ENCODE measurements around the gene DBX1. TPM values are rescaled to one million over a fixed set of nuclear protein-coding genes. Genes with fewer than 3 reads are reported as not detected.

DBX1 gene
- total and polyA plus RNA-seq, 2 of the 13 experiments (the other 11 are each of a cell fraction or from before 2014, with no cell fraction given), result not detected

DNA sequence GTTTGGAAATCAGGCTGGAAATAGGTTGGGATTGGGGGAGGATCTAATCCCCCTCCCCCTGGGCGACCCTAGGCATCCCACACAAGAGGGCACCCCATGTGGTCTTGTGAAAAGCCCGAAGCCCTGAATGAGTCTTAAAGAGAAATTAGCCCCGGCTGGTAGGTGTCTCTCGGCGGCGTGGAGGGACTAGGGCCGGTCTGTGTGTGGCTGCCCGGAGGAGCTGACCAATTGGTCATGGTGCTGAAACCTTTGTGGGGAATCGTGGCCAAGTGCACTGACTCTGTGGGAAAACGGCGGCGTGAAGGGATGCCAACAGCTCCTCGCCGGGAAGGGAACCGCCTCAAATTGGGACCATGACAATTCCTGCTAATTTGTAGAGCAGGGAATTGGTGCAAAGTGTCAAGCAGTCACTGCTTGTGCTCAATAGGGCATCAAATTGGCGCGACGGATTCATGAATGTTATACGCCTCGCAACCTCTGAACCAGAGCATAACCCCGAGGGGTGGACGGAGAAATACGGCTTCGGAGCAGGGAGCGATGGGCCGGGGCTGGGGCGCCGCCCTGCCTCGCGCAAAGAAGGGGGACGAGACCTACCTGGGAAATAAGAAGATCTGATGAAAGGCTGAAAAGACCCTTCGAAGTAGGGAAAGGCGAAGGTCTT is 1.5 kb downstream of the DBX1 start (continued):
- TF ChIP-seq, protein P1, sequence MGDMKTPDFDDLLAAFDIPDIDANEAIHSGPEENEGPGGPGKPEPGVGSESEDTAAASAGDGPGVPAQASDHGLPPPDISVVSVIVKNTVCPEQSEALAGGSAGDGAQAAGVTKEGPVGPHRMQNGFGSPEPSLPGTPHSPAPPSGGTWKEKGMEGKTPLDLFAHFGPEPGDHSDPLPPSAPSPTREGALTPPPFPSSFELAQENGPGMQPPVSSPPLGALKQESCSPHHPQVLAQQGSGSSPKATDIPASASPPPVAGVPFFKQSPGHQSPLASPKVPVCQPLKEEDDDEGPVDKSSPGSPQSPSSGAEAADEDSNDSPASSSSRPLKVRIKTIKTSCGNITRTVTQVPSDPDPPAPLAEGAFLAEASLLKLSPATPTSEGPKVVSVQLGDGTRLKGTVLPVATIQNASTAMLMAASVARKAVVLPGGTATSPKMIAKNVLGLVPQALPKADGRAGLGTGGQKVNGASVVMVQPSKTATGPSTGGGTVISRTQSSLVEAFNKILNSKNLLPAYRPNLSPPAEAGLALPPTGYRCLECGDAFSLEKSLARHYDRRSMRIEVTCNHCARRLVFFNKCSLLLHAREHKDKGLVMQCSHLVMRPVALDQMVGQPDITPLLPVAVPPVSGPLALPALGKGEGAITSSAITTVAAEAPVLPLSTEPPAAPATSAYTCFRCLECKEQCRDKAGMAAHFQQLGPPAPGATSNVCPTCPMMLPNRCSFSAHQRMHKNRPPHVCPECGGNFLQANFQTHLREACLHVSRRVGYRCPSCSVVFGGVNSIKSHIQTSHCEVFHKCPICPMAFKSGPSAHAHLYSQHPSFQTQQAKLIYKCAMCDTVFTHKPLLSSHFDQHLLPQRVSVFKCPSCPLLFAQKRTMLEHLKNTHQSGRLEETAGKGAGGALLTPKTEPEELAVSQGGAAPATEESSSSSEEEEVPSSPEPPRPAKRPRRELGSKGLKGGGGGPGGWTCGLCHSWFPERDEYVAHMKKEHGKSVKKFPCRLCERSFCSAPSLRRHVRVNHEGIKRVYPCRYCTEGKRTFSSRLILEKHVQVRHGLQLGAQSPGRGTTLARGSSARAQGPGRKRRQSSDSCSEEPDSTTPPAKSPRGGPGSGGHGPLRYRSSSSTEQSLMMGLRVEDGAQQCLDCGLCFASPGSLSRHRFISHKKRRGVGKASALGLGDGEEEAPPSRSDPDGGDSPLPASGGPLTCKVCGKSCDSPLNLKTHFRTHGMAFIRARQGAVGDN (CRISPR knock-in tag; IDR thresholded peaks at IDR 0.05), result 0 out of 2 replicates have a peak, but pooled peaks have one; percentile 21

DNA sequence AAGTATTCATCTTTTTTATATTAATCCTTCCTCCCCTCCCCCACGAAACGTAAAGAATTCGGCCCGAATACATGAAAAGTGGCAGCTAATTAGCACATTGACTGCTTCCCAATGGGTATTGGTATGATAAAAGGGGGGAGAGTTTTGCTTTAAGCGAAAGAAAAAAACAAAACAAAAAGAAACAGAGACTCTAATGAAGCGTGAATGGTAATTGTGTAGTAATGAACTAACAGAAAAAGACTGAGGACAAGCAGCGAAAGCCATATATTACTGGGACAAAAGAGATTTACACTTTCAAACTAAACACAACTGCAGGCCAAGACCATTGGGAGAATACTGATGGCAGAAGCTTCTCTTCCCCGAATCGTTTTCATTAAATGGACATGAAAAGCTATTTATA is 2.5 kb downstream of the DBX1 start:
- Histone ChIP-seq H2AFZ (ENCODE audit: low read length) (no peak overlapping the region), H3K4me1 (ENCODE audit: insufficient read depth, low read length) (no peaks in the 10 kb centered on the region), H3K27ac (ENCODE audit: extremely low read length, insufficient read depth, low read length) (no peak overlapping the region), H3K9ac (ENCODE audit: insufficient read depth, low read depth, low read length) (no peak overlapping the region), H3K4me3 (replicated peaks in 1 of 3; ENCODE audit: insufficient read depth in 1 of 3, low read depth in 2 of 3, low read length in 3 of 3) (no peak overlapping the region), H3K36me3 (replicated peaks in 1 of 2; ENCODE audit: control insufficient read depth in 1 of 2, insufficient read depth in 2 of 2, low read length in 2 of 2) (no peaks in the 10 kb centered on the region), H3K27me3 (ENCODE audit: control insufficient read depth in 1 of 2, insufficient read depth in 2 of 2, low read length in 2 of 2) (peaks cover 10 to 81% of the 10 kb centered on the region in 2 experiments), H4K20me1 (ENCODE audit: insufficient read depth, low read length) (no peaks in the 10 kb centered on the region), H3K4me2 (ENCODE audit: low read depth, low read length) (no peak overlapping the region), H3K79me2 (ENCODE audit: insufficient read depth, low read length) (no peaks in the 10 kb centered on the region), H3K9me3 (ENCODE audit: low read length) (no peaks in the 10 kb centered on the region)
- WGBS (ENCODE audit: low lambda C conversion rate), result 20% methylated on average over 9 of the region's 9 CpGs
- in situ Hi-C loops (cut with HindIII; ENCODE audit: extremely low pct_ligation_motif_present, low pct_unique_long_range_greater_than_20kb), result no loop called here
- intact Hi-C loops (cut with micrococcal nuclease; ENCODE audit: unreplicated experiment), result no loop called here
- DNase-seq (ENCODE audit: low spot score) (no peak), FAIRE-seq (no peak), ATAC-seq (no peak)
- BruUV-seq (replicated peaks), result no TSS peak
- POLR2A ChIA-PET, result no interaction called here
- CTCF ChIA-PET (ENCODE audit: low intra/inter-chr PET ratio, low total read pairs), result no interaction called here
- TF ChIP-seq ZNF772 (CRISPR knock-in tag; IDR thresholded peaks at IDR 0.05), result no peak
- TF ChIP-seq RAD51 (IDR thresholded peaks at IDR 0.05; ENCODE audit: borderline replicate concordance), result no peak
- TF ChIP-seq, protein P2, sequence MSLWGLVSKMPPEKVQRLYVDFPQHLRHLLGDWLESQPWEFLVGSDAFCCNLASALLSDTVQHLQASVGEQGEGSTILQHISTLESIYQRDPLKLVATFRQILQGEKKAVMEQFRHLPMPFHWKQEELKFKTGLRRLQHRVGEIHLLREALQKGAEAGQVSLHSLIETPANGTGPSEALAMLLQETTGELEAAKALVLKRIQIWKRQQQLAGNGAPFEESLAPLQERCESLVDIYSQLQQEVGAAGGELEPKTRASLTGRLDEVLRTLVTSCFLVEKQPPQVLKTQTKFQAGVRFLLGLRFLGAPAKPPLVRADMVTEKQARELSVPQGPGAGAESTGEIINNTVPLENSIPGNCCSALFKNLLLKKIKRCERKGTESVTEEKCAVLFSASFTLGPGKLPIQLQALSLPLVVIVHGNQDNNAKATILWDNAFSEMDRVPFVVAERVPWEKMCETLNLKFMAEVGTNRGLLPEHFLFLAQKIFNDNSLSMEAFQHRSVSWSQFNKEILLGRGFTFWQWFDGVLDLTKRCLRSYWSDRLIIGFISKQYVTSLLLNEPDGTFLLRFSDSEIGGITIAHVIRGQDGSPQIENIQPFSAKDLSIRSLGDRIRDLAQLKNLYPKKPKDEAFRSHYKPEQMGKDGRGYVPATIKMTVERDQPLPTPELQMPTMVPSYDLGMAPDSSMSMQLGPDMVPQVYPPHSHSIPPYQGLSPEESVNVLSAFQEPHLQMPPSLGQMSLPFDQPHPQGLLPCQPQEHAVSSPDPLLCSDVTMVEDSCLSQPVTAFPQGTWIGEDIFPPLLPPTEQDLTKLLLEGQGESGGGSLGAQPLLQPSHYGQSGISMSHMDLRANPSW (CRISPR knock-in tag; IDR thresholded peaks at IDR 0.05; ENCODE audit: borderline replicate concordance), result no peak
- TF ChIP-seq, protein P3, sequence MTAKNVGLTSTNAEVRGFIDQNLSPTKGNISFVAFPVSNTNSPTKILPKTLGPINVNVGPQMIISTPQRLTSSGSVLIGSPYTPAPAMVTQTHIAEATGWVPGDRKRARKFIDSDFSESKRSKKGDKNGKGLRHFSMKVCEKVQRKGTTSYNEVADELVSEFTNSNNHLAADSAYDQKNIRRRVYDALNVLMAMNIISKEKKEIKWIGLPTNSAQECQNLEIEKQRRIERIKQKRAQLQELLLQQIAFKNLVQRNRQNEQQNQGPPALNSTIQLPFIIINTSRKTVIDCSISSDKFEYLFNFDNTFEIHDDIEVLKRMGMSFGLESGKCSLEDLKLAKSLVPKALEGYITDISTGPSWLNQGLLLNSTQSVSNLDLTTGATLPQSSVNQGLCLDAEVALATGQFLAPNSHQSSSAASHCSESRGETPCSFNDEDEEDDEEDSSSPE (CRISPR knock-in tag; IDR thresholded peaks at IDR 0.05), result no peak
- TF ChIP-seq ZNF572 (CRISPR knock-in tag; IDR thresholded peaks at IDR 0.05), result no peak
- TF ChIP-seq, protein P4, sequence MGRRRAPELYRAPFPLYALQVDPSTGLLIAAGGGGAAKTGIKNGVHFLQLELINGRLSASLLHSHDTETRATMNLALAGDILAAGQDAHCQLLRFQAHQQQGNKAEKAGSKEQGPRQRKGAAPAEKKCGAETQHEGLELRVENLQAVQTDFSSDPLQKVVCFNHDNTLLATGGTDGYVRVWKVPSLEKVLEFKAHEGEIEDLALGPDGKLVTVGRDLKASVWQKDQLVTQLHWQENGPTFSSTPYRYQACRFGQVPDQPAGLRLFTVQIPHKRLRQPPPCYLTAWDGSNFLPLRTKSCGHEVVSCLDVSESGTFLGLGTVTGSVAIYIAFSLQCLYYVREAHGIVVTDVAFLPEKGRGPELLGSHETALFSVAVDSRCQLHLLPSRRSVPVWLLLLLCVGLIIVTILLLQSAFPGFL (CRISPR knock-in tag; IDR thresholded peaks at IDR 0.05), result no peak
- TF ChIP-seq NFRKB (IDR thresholded peaks at IDR 0.05), result no peak
- no peak for TF ChIP-seq JUND (CRISPR knock-in tag; IDR thresholded peaks at IDR 0.05)
- TF ChIP-seq ZSCAN29 (CRISPR knock-in tag; conservative IDR thresholded peaks at IDR 0.05), result no peak
- TF ChIP-seq, protein P5, sequence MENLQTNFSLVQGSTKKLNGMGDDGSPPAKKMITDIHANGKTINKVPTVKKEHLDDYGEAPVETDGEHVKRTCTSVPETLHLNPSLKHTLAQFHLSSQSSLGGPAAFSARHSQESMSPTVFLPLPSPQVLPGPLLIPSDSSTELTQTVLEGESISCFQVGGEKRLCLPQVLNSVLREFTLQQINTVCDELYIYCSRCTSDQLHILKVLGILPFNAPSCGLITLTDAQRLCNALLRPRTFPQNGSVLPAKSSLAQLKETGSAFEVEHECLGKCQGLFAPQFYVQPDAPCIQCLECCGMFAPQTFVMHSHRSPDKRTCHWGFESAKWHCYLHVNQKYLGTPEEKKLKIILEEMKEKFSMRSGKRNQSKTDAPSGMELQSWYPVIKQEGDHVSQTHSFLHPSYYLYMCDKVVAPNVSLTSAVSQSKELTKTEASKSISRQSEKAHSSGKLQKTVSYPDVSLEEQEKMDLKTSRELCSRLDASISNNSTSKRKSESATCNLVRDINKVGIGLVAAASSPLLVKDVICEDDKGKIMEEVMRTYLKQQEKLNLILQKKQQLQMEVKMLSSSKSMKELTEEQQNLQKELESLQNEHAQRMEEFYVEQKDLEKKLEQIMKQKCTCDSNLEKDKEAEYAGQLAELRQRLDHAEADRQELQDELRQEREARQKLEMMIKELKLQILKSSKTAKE (CRISPR knock-in tag; IDR thresholded peaks at IDR 0.05; ENCODE audit: borderline replicate concordance), result no peak

All from HepG2 (cell line).